ENCODE results near the gene ZNF148.

Gene ZNF148

DNA sequence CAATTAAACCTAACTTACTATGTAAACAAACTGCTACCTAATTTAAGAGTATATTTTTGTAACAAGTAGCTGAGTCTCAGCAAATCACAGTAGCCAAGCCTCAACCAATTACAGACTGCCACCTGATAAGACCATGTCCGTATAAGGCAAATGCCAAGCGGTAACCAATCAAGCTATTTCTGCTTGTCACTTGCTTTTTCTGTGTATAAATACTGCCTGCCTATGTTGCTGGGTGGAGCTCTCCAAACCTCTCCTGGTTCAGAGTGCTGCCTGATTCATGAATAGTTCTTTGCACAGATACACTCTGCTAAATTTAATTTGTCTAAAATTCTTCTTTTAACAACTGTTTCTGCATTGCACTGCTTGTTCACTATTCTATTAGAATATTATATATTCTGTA, 42.6 kb downstream of the ZNF148 start:
- DNase-seq, result no peak

DNA sequence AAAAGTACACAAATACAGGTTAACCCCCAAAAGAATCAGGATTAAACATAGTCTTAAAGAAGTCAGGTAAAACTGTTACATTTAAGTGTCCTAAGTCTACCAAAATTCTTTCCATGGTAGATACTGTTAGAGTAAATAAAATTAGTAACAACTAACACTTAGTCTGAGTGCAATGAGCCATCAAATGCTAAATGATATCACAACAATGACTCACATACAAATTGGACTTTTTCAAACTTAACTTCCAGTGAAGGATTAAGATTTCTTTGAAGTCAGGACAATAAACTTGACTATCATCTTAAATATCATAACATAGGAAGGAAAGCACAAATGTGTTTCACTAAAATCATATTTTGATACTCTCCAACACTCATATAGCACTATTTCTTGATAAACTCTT, 43.9 kb downstream of the ZNF148 start:
- no peak for DNase-seq

DNA sequence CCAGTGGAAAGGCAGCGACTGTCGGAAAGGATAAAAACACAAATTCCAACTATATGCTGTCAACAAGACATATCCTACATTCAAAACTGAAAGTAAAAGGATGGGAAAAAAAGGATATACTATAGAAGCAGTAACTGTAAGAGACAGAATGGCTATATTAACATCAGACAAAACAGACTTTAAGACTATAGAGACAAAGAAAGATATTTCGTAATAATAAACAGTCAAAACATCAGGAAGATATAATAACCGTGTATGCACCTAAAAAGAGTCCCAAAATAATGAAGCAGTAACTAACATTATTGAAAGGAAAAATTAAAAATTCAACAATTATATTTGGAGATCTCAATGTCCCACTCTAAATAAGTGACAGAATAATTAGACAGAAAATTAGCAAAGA, 48.2 kb downstream of the ZNF148 start:
- DNase-seq, result no peak

- DNase-seq, result no peak
These were observed 49.4 kb downstream of the ZNF148 start for GRCh38 chr3:125325746-125326145.

DNA sequence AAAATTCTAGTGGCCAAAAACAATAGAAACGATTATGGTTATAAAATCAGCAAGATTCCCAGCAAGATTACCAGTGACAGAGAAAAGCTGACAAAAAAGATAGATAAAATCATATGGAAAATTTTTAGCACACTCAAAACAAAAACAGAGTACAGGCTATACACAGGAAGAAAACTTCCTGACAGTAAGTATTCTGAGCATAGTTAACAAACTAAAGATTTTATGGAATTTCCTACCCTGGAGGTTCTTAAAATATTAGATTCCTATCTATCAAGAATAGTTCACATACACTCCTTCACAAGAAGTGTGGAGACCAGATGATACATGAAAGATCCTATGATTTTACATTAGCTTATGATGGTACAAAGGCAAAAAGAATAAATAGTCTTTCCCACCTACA, 50.8 kb downstream of the ZNF148 start:
- DNase-seq, result no peak

DNA sequence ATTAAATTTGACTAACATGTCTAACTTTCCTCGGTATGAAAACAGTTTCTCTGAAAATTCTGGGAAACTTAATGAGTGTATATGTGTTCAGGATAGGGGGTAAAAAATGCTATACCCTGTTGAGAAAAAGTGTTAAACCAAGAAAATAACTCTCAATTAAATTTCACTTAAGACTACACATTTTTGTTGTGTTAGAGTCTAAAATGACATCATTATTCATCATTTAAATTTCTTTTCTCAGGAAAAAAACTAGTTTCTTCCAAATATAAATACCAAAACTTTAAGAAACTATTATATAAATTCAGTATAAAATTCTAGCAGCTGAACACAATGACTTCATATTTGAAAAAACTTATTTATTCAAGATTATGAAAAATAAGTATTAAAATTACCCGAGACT, 52.2 kb downstream of the ZNF148 start:
- DNase-seq, result no peak

GRCh38 chr3:125322166-125322565, 53.0 kb downstream of the ZNF148 start:
- DNase-seq, result no peak

DNA sequence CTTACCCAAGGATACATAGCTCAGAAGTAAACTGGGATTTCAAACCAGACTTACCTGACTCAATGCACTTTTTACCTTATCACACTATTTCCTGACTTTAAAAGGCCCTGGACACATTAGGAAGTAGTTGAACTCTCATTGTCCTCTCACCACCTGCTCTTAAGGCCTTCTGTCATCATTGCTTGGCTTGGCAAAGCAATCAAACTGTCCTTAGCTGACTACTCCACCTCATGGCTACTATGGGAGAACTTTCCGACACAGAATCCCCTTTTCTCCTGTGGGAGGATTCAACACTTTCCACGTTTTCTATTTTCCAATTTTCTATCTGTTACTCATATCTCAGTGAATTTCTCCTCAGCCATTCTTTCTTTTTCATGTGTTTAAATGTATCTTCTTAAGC, 55.4 kb downstream of the ZNF148 start:
- no peak for DNase-seq

GRCh38 chr3:125318871-125319270, 56.3 kb downstream of the ZNF148 start:
- DNase-seq, result no peak

GRCh38 chr3:125318167-125318865, 56.8 kb downstream of the ZNF148 start:
- no peak for DNase-seq

- no peak for DNase-seq
These were observed 57.4 kb downstream of the ZNF148 start for GRCh38 chr3:125317761-125318160.

- DNase-seq, result no peak
These were observed 58.2 kb downstream of the ZNF148 start for GRCh38 chr3:125316949-125317348.

DNA sequence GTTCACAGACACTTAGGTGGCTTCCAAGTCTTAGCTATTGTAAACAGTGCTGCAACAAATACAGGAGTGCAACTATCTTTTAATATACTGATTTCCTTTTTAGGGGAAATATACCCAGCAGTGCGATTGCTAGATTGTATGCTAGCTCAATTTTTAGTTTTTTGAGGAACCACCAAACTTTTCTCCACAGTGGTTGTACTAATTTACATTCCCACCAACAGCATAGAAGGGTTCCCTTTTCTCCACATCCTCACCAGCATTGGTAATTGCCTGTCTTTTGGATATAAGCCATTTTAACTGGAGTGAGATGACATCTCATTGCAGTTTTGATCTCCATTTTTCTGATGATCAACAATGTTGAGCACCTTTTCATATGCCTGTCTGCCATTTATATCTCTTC, 58.9 kb downstream of the ZNF148 start:
- no peak for DNase-seq

DNA sequence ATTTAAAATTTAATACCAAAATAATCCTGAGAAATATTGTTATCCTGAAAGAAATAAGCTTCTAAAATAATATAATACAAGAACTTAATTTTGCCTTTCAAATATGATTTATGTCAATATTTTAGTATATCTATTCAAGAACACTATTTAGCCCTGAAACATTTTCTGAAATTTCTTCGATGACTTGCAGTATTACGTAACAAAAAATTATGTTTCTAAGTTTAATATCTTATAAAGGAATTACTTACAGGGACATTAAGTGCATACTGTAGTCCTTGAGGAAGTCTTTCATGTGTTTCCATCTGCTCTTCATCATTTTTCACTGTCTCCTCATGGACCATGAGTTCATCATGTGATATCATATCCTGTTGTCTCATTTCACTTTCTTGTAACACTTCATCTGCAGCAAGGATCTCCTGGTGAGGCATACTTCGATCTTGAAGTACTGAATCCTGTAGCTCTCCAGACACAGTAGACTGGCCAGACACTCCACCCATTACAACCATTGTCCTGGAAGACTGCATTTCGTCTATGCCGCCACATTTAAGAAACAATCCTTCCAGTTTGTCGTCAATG, 62.0 kb downstream of the ZNF148 start:
- DNase-seq, result no peak

- DNase-seq, result peak; percentile 32 to 52
These were observed 64.5 kb downstream of the ZNF148 start for GRCh38 chr3:125310623-125311081.

GRCh38 chr3:125309476-125309875, 65.6 kb downstream of the ZNF148 start:
- no peak for DNase-seq

- DNase-seq, result no peak
These were observed 68.5 kb downstream of the ZNF148 start for GRCh38 chr3:125306620-125307019.

- DNase-seq, result no peak
These were observed 72.2 kb downstream of the ZNF148 start for GRCh38 chr3:125302932-125303331.

DNA sequence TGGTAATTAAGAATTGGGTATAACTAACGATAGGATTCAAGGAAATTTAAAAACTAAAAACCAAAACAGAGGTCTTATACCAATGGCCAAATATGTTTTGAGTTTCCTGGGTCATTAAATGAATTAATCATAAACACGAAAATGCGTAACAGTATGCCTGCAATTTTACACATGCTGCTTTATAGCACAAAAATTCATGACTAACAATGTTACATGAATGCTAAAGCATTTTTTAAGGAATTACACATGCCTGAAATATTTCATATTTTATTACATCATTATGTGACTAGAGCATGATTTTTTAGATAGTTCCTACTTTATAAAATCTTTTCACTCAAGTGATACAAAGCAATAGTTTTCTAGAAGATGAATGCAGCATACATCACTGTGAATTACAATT, 74.7 kb downstream of the ZNF148 start:
- DNase-seq, result no peak

GRCh38 chr3:125294411-125294810, 80.7 kb downstream of the ZNF148 start:
- no peak for DNase-seq

DNA sequence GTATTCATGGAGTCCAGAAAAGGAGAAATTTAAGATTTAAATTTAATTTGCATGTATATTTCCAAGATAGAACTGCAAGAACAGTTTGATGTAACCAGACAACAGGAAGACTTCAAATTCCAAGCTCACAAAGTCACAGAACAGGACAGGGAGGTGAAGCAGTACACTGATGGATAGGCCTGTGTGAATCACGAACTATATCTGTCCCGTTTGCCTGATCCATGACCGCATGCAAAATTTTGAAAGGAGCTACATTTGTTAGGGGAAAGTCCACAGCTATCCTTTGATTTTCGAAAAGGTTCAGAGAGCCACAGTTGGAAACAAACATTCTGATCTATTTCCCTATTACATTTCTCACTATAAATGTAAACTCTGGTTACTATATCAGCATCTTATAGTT, 83.1 kb downstream of the ZNF148 start:
- no peak for DNase-seq

DNA sequence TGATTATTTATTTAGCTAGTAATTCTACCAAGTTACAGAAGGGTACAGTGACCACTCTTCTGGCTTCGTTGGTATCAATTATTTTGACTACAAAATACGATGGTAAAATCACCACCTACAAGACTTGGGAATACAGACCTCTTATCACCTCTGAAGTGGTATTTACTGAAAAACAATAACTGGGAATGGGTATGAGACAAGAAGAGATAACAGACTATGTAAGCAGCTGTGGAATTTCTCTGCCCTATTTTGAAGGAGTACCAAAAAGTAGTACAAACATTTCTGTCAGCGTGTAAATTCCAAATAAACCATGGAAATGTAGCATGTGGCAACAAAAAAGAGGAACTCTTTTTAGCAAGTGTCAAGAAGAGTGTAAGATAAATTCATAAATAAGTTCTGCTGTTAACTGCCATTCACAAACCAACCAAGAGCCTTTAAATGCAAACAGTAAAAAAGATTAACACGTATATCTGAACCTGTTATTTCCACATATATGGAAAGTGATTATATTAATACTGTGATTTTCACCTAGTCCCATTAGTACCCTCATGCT, 85.6 kb downstream of the ZNF148 start:
- no peak for DNase-seq

- no peak for DNase-seq
These were observed 87.9 kb downstream of the ZNF148 start for GRCh38 chr3:125287248-125287647.

GRCh38 chr3:125281381-125281780, 93.7 kb downstream of the ZNF148 start:
- DNase-seq, result no peak
